NAMALWA (cell line): ENCODE measurements around the gene TTC31.
A peak's percentile ranks its signal among the peaks of the same experiment; 100 is the strongest.

Experiments used
- DNase-seq: peaks from one replicate; pipeline ENCODE4 v3.0.0-alpha.2; 2015; ENCODE audit warnings: low spot score

The TTC31 gene

GRCh38 chr2:74505448-74506246, 22.8 kb downstream of the TTC31 start:
- no peak for DNase-seq

GRCh38 chr2:74507145-74507925, 24.5 kb downstream of the TTC31 start, which contains the start of gene PCGF1:
Gene PCGF1 (minus strand): TSS chr2:74507695. CDS start chr2:74507668, 27 bp downstream.
- peak; percentile 98 for DNase-seq

GRCh38 chr2:74507926-74508520, 25.1 kb downstream of the TTC31 start:
- peak; percentile 35 for DNase-seq

- DNase-seq, result no peak
Observed at GRCh38 chr2:74510272-74510671, 27.4 kb downstream of the TTC31 start.

- no peak for DNase-seq
Observed at GRCh38 chr2:74511104-74511989, 28.5 kb downstream of the TTC31 start.

GRCh38 chr2:74512744-74513604, 30.1 kb downstream of the TTC31 start:
- no peak for DNase-seq

GRCh38 chr2:74513605-74514367, 30.9 kb downstream of the TTC31 start:
- no peak for DNase-seq

- DNase-seq, result no peak
Observed at GRCh38 chr2:74514368-74515270, 31.7 kb downstream of the TTC31 start, which contains the start of gene TLX2. Gene TLX2 (plus strand): TSS chr2:74514450. CDS start chr2:74514807, 357 bp downstream.

GRCh38 chr2:74515271-74515980, 32.5 kb downstream of the TTC31 start:
- DNase-seq, result no peak

- DNase-seq, result no peak
Observed at GRCh38 chr2:74515981-74516633, 33.2 kb downstream of the TTC31 start.

GRCh38 chr2:74516650-74517049, 33.8 kb downstream of the TTC31 start:
- DNase-seq, result no peak

- no peak for DNase-seq
Observed at GRCh38 chr2:74522516-74522915, 39.6 kb downstream of the TTC31 start.

GRCh38 chr2:74524005-74524404, 41.1 kb downstream of the TTC31 start:
- DNase-seq, result no peak

GRCh38 chr2:74524955-74525716, 42.3 kb downstream of the TTC31 start:
- no peak for DNase-seq

- DNase-seq, result peak; percentile 84
Observed at GRCh38 chr2:74525717-74526648, 43.1 kb downstream of the TTC31 start, which contains the start of gene DQX1. Gene DQX1 (minus strand): TSS chr2:74526231. CDS start chr2:74525729, 502 bp downstream.
